Muscle layer of duodenum (tissue), 2 donors: ENCODE results near the gene OOSP4B.
"Not testable (repeated sequence)": the region's sequence is repeated elsewhere in the genome, so short reads cannot be mapped to it uniquely, and the experiment has no call there.

Experiments used
- H3K27ac ChIP-seq: one replicate; pipeline ENCODE4 v1.7.0; 2013; ENCODE audit warnings: mild to moderate bottlenecking, low read length
- H3K27me3 ChIP-seq: one replicate; pipeline ENCODE4 v1.7.0; 2013; ENCODE audit warnings: low read depth, mild to moderate bottlenecking, control low read depth, low read length
- H3K36me3 ChIP-seq, 2 donors: one replicate each; pipeline ENCODE4 v1.7.0; 2013; ENCODE audit warnings: low read length in 2 of 2, control low read depth in 1 of 2, mild to moderate bottlenecking in 1 of 2; ENCODE audit not compliant: insufficient read depth in 2 of 2, control insufficient read depth in 1 of 2
- H3K4me1 ChIP-seq, 2 donors: one replicate each; pipeline ENCODE4 v1.7.0; 2013; ENCODE audit warnings: low read length in 2 of 2, mild to moderate bottlenecking in 2 of 2, control low read depth in 1 of 2, moderate library complexity in 1 of 2; ENCODE audit not compliant: insufficient read depth in 2 of 2, control insufficient read depth in 1 of 2
- H3K4me3 ChIP-seq, 2 donors: one replicate each; pipeline ENCODE4 v1.7.0; 2013; ENCODE audit warnings: low read length in 2 of 2, low read depth in 1 of 2, mild to moderate bottlenecking in 1 of 2
- H3K9me3 ChIP-seq, 2 donors: one replicate each; pipeline ENCODE4 v1.7.0; 2013; ENCODE audit warnings: low read length in 2 of 2, control low read depth in 1 of 2, mild to moderate bottlenecking in 1 of 2; ENCODE audit not compliant: control insufficient read depth in 1 of 2
- donor health status: healthy.

The OOSP4B gene

GRCh38 chr11:60064111-60064510, 47.1 kb downstream of the OOSP4B start:
- Histone ChIP-seq H3K27ac (no peak overlapping the region), H3K36me3 (no peaks in the 10 kb centered on the region), H3K4me3 (no peak overlapping the region), H3K27me3 (no peaks in the 10 kb centered on the region), H3K4me1 (no peaks in the 10 kb centered on the region), H3K9me3 (peaks cover 0 to 5% of the 10 kb centered on the region in 2 donors)

GRCh38 chr11:60065801-60066200, 48.8 kb downstream of the OOSP4B start:
- Histone ChIP-seq H3K4me1 (no peaks in the 10 kb centered on the region), H3K4me3 (no peak overlapping the region), H3K36me3 (no peaks in the 10 kb centered on the region), H3K27me3 (no peaks in the 10 kb centered on the region), H3K27ac (no peak overlapping the region), H3K9me3 (no peaks in the 10 kb centered on the region)

- Histone ChIP-seq H3K27ac (no peak overlapping the region), H3K4me3 (no peak overlapping the region), H3K36me3 (no peaks in the 10 kb centered on the region), H3K9me3 (no peaks in the 10 kb centered on the region), H3K4me1 (no peaks in the 10 kb centered on the region), H3K27me3 (no peaks in the 10 kb centered on the region)
These were observed 52.5 kb downstream of the OOSP4B start for GRCh38 chr11:60069450-60069849.

GRCh38 chr11:60071644-60072043, 54.7 kb downstream of the OOSP4B start:
- H3K4me3 ChIP-seq, H3K4me1 ChIP-seq, H3K27ac ChIP-seq, H3K36me3 ChIP-seq, H3K9me3 ChIP-seq, H3K27me3 ChIP-seq: not testable (repeated sequence)

GRCh38 chr11:60077216-60077817, 60.3 kb downstream of the OOSP4B start:
- no peaks in the 10 kb centered on the region for H3K27me3 ChIP-seq
- H3K9me3 ChIP-seq: no peaks in the 10 kb centered on the region
- no peaks in the 10 kb centered on the region for H3K4me1 ChIP-seq
- no peaks in the 10 kb centered on the region for H3K36me3 ChIP-seq
- no peak overlapping the region for H3K4me3 ChIP-seq
- H3K27ac ChIP-seq: no peak overlapping the region

GRCh38 chr11:60077981-60078380, 61.0 kb downstream of the OOSP4B start:
- no peaks in the 10 kb centered on the region for H3K9me3 ChIP-seq
- no peaks in the 10 kb centered on the region for H3K27me3 ChIP-seq
- H3K4me1 ChIP-seq: no peaks in the 10 kb centered on the region
- no peak overlapping the region for H3K4me3 ChIP-seq
- no peak overlapping the region for H3K27ac ChIP-seq
- H3K36me3 ChIP-seq: no peaks in the 10 kb centered on the region

- Histone ChIP-seq H3K27me3 (no peaks in the 10 kb centered on the region), H3K9me3 (no peaks in the 10 kb centered on the region), H3K36me3 (no peaks in the 10 kb centered on the region), H3K4me3 (no peak overlapping the region), H3K27ac (no peak overlapping the region), H3K4me1 (no peaks in the 10 kb centered on the region)
These were observed 61.8 kb downstream of the OOSP4B start for GRCh38 chr11:60078745-60079144.

- Histone ChIP-seq H3K4me3 (no peak overlapping the region), H3K9me3 (no peaks in the 10 kb centered on the region), H3K27me3 (no peaks in the 10 kb centered on the region), H3K4me1 (no peaks in the 10 kb centered on the region), H3K36me3 (no peaks in the 10 kb centered on the region), H3K27ac (no peak overlapping the region)
These were observed 63.6 kb downstream of the OOSP4B start for GRCh38 chr11:60080535-60080934.
